Measurements from ENCODE around the gene LYSMD2.

The LYSMD2 gene

GRCh38 chr15:51675234-51675633 is 62.2 kb downstream of the LYSMD2 start:
- Histone ChIP-seq H3F3A (ENCODE audit: control insufficient read depth, insufficient read depth) (no peaks in the 10 kb centered on the region), H3K36me3 (ENCODE audit: control insufficient read depth, low read length) (no peaks in the 10 kb centered on the region), H3K9me3 (ENCODE audit: control insufficient read depth, insufficient read depth, low read length) (no peaks in the 10 kb centered on the region), H3K27ac (ENCODE audit: low read depth, low read length) (no peak overlapping the region), H3K4me1 (ENCODE audit: control insufficient read depth, low read length) (no peaks in the 10 kb centered on the region), H3K9me2 (replicated peaks; ENCODE audit: control insufficient read depth, low read length) (no peaks in the 10 kb centered on the region), H3K79me2 (ENCODE audit: control insufficient read depth, low read length) (no peaks in the 10 kb centered on the region), H3K4me3 (ENCODE audit: low read length) (no peak overlapping the region), H3K4me2 (ENCODE audit: low read length) (no peak overlapping the region), H4K20me1 (ENCODE audit: control insufficient read depth, insufficient read depth, low read depth, low read length) (no peaks in the 10 kb centered on the region), H3K27me3 (ENCODE audit: control insufficient read depth, low read length) (peaks cover 3% of the 10 kb centered on the region)
- TF ChIP-seq EZH2phosphoT487 (IDR thresholded peaks at IDR 0.05; ENCODE audit: borderline replicate concordance, low read length) (no peak), CTCF (IDR thresholded peaks at IDR 0.05; ENCODE audit: low read depth, low read length, poor library complexity, severe bottlenecking) (no peak)

All from DOHH2 (cell line).